Skeletal muscle satellite cell (primary cell): ENCODE measurements around the gene TSC2.

Source experiments
- H3K27me3 ChIP-seq: 2 replicates; pipeline ENCODE4 v1.7.0; 2013; ENCODE audit warnings: low read length; ENCODE audit not compliant: control insufficient read depth, insufficient read depth
- H3K36me3 ChIP-seq: 2 replicates; pipeline ENCODE4 v1.7.0; 2013; ENCODE audit warnings: mild to moderate bottlenecking, control low read depth, low read length; ENCODE audit not compliant: insufficient read depth
- H3K4me1 ChIP-seq: 2 replicates; pipeline ENCODE4 v1.7.0; 2013; ENCODE audit warnings: low read length; ENCODE audit not compliant: control insufficient read depth, insufficient read depth
- H3K4me2 ChIP-seq: 2 replicates; pipeline ENCODE4 v1.7.0; 2013; ENCODE audit warnings: mild to moderate bottlenecking, low read length
- H3K4me3 ChIP-seq: 2 replicates; pipeline ENCODE4 v1.7.0; 2013; ENCODE audit warnings: low read length
- H3K9ac ChIP-seq: 2 replicates; pipeline ENCODE4 v1.7.0; 2013; ENCODE audit warnings: mild to moderate bottlenecking, low read depth, low read length, moderate library complexity
- H3K9me3 ChIP-seq: replicated peaks from 2 replicates; pipeline ENCODE4 v1.7.0; 2013; ENCODE audit warnings: mild to moderate bottlenecking, control low read depth, low read length

Gene TSC2

GRCh38 chr16:2086106-2086742, 38.4 kb downstream of the TSC2 start:
- H3K4me3 ChIP-seq = no peak overlapping the region
- no peaks in the 10 kb centered on the region for H3K9me3 ChIP-seq
- no peak overlapping the region for H3K4me2 ChIP-seq
- no peak overlapping the region for H3K9ac ChIP-seq
- peaks cover 2% of the 10 kb centered on the region for H3K4me1 ChIP-seq
- no peaks in the 10 kb centered on the region for H3K27me3 ChIP-seq
- H3K36me3 ChIP-seq = peaks cover 83% of the 10 kb centered on the region

- Histone ChIP-seq H3K36me3 (peaks cover 85% of the 10 kb centered on the region), H3K9ac (no peak overlapping the region), H3K4me1 (peaks cover 9% of the 10 kb centered on the region), H3K9me3 (no peaks in the 10 kb centered on the region), H3K4me2 (no peak overlapping the region), H3K27me3 (no peaks in the 10 kb centered on the region), H3K4me3 (no peak overlapping the region)
Measured at GRCh38 chr16:2086812-2087747, 39.3 kb downstream of the TSC2 start.

GRCh38 chr16:2087748-2088631, 40.2 kb downstream of the TSC2 start:
- Histone ChIP-seq H3K4me3 (no peak overlapping the region), H3K9me3 (no peaks in the 10 kb centered on the region), H3K9ac (no peak overlapping the region), H3K36me3 (peaks cover 86% of the 10 kb centered on the region), H3K4me1 (peaks cover 9% of the 10 kb centered on the region), H3K4me2 (no peak overlapping the region), H3K27me3 (no peaks in the 10 kb centered on the region)

GRCh38 chr16:2088759-2089358, 41.1 kb downstream of the TSC2 start:
- peaks cover 9% of the 10 kb centered on the region for H3K4me1 ChIP-seq
- H3K9me3 ChIP-seq = no peaks in the 10 kb centered on the region
- no peaks in the 10 kb centered on the region for H3K27me3 ChIP-seq
- no peak overlapping the region for H3K9ac ChIP-seq
- peaks cover 86% of the 10 kb centered on the region for H3K36me3 ChIP-seq
- no peak overlapping the region for H3K4me3 ChIP-seq
- H3K4me2 ChIP-seq = no peak overlapping the region

- peaks cover 87% of the 10 kb centered on the region for H3K36me3 ChIP-seq
- no peak overlapping the region for H3K9ac ChIP-seq
- H3K4me1 ChIP-seq = peaks cover 12% of the 10 kb centered on the region
- no peaks in the 10 kb centered on the region for H3K9me3 ChIP-seq
- H3K4me3 ChIP-seq = no peak overlapping the region
- H3K4me2 ChIP-seq = no peak overlapping the region
- no peaks in the 10 kb centered on the region for H3K27me3 ChIP-seq
Measured at GRCh38 chr16:2089706-2090480, 42.1 kb downstream of the TSC2 start.

GRCh38 chr16:2090481-2090776, 42.6 kb downstream of the TSC2 start:
- H3K4me2 ChIP-seq = no peak overlapping the region
- no peak overlapping the region for H3K9ac ChIP-seq
- H3K9me3 ChIP-seq = no peaks in the 10 kb centered on the region
- no peaks in the 10 kb centered on the region for H3K27me3 ChIP-seq
- peaks cover 84% of the 10 kb centered on the region for H3K36me3 ChIP-seq
- H3K4me1 ChIP-seq = peaks cover 16% of the 10 kb centered on the region
- no peak overlapping the region for H3K4me3 ChIP-seq

GRCh38 chr16:2090777-2091546, 43.2 kb downstream of the TSC2 start:
- Histone ChIP-seq H3K4me1 (peaks cover 21% of the 10 kb centered on the region), H3K4me2 (peak overlapping the region; percentile 40), H3K4me3 (no peak overlapping the region), H3K36me3 (peaks cover 84% of the 10 kb centered on the region), H3K27me3 (no peaks in the 10 kb centered on the region), H3K9me3 (no peaks in the 10 kb centered on the region), H3K9ac (no peak overlapping the region)

- H3K4me1 ChIP-seq = peaks cover 24% of the 10 kb centered on the region
- peaks cover 82% of the 10 kb centered on the region for H3K36me3 ChIP-seq
- peak overlapping the region; percentile 40 for H3K4me2 ChIP-seq
- H3K27me3 ChIP-seq = no peaks in the 10 kb centered on the region
- H3K9ac ChIP-seq = no peak overlapping the region
- no peaks in the 10 kb centered on the region for H3K9me3 ChIP-seq
- no peak overlapping the region for H3K4me3 ChIP-seq
Measured at GRCh38 chr16:2091547-2092255, 43.9 kb downstream of the TSC2 start.

- Histone ChIP-seq H3K9ac (no peak overlapping the region), H3K4me3 (no peak overlapping the region), H3K4me2 (no peak overlapping the region), H3K4me1 (peaks cover 24% of the 10 kb centered on the region), H3K27me3 (no peaks in the 10 kb centered on the region), H3K9me3 (no peaks in the 10 kb centered on the region), H3K36me3 (peaks cover 85% of the 10 kb centered on the region)
Measured at GRCh38 chr16:2092256-2092620, 44.5 kb downstream of the TSC2 start.

- H3K9me3 ChIP-seq = no peaks in the 10 kb centered on the region
- H3K27me3 ChIP-seq = no peaks in the 10 kb centered on the region
- H3K4me1 ChIP-seq = peaks cover 24% of the 10 kb centered on the region
- H3K9ac ChIP-seq = no peak overlapping the region
- H3K4me3 ChIP-seq = no peak overlapping the region
- H3K4me2 ChIP-seq = no peak overlapping the region
- peaks cover 85% of the 10 kb centered on the region for H3K36me3 ChIP-seq
Measured at GRCh38 chr16:2092866-2093265, 45.1 kb downstream of the TSC2 start.
